ENCODE data around the gene OR5H15. TPM values are rescaled to one million over a fixed set of nuclear protein-coding genes. Genes with fewer than 3 reads are reported as not detected.

Gene OR5H15
- total RNA-seq (2022; extraction: Qiagen RNA extraction), result not detected in 5 replicates

GRCh38 chr3:98166396-98166795 lies at the start of gene OR5H15:
OR5H15 (plus strand) TSS chr3:98166696; CDS start chr3:98168700, 2,004 bp downstream.

DNA sequence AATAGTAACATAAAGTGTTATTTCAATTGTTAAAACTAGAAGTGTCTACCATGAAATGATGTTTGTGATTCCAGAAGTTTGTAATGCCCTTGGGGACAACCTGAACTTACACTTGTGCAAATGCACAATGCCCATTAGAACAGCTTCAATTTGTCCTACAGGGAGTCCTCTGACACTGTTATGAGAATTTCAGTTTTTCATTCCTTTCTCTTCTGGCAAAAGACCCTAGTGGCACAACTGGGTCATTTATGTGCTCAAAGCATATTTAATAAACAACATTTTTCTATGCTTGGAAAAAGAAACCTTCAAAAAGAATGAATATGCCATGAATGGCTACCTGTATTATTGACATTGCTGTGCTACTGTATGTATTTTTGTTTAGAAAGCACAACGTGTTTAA lies 36.1 kb upstream of the OR5H15 start, which contains the start of gene OR5H1:
Gene OR5H1 (plus strand): TSS at position 301 of the 400 bp plus-strand sequence. CDS start 1,977 bp downstream, outside the sequence.

GRCh38 chr3:98147179-98147578 lies 19.3 kb upstream of the OR5H15 start, which contains the start of gene OR5H14:
OR5H14 (plus strand) TSS chr3:98147479; CDS start chr3:98149386, 1,907 bp downstream.

Other genes with a start within 250 kb of the OR5H15 start
- 27.7 to 31.9 TPM (median 29.6 TPM) in 5 replicates for gene RIOX2, start 194.3 kb upstream of the OR5H15 start, total RNA-seq (2022; extraction: Qiagen RNA extraction)
- gene GABRR3, start 131.4 kb upstream of the OR5H15 start, total RNA-seq (2022; extraction: Qiagen RNA extraction), result not detected in 5 replicates
- gene OR5AC2, start 79.5 kb upstream of the OR5H15 start, total RNA-seq (2022; extraction: Qiagen RNA extraction), result not detected in 5 replicates
- not detected in 5 replicates for gene OR5H1, start 36.0 kb upstream of the OR5H15 start, total RNA-seq (2022; extraction: Qiagen RNA extraction)
- gene OR5H14, start 19.2 kb upstream of the OR5H15 start, total RNA-seq (2022; extraction: Qiagen RNA extraction), result not detected in 5 replicates
- not detected in 5 replicates for gene OR5H6, start 97.5 kb downstream of the OR5H15 start, total RNA-seq (2022; extraction: Qiagen RNA extraction)
- gene OR5H2, start 115.8 kb downstream of the OR5H15 start, total RNA-seq (2022; extraction: Qiagen RNA extraction), result not detected in 5 replicates
- not detected in 5 replicates for gene OR5K4, start 187.2 kb downstream of the OR5H15 start, total RNA-seq (2022; extraction: Qiagen RNA extraction)
- not detected in 5 replicates for gene OR5K3, start 224.0 kb downstream of the OR5H15 start, total RNA-seq (2022; extraction: Qiagen RNA extraction)